GM23338 (cell line): ENCODE results near the gene OR5K2. TPM values are rescaled to one million over a fixed set of nuclear protein-coding genes. Genes with fewer than 3 reads are reported as not detected.

Source experiments
- ATAC-seq: fragments of 200-7000 bp; cut with Tn5 transposase; 3 replicates; pipeline ENCODE4 v1.9.1; 2020
- DNase-seq: peaks from one replicate; pipeline ENCODE4 v3.0.0-alpha.2; 2015; ENCODE audit warnings: low spot score
- H2AFZ ChIP-seq: fragments of 200-600 bp; sonication (generic); 2 replicates; pipeline ENCODE4 v1.8.0; 2016; ENCODE audit warnings: antibody characterized with exemption, mild to moderate bottlenecking, moderate library complexity
- H3F3A ChIP-seq: fragments of 200-600 bp; sonication (generic); replicated peaks from 2 replicates; pipeline ENCODE4 v1.8.0; 2017; ENCODE audit warnings: antibody characterized with exemption, mixed run types, low read depth
- H3K27ac ChIP-seq: fragments of 200-600 bp; sonication (generic); 2 replicates; pipeline ENCODE4 v1.6.1; 2016; ENCODE audit warnings: low read depth
- H3K27me3 ChIP-seq: fragments of 200-600 bp; sonication (generic); 2 replicates; pipeline ENCODE4 v1.8.0; 2016; ENCODE audit warnings: mild to moderate bottlenecking, mixed run types, moderate library complexity; ENCODE audit not compliant: insufficient read depth
- H3K36me3 ChIP-seq: fragments of 200-600 bp; sonication (generic); 2 replicates; pipeline ENCODE4 v1.8.0; 2016; ENCODE audit warnings: mild to moderate bottlenecking; ENCODE audit not compliant: insufficient read depth
- H3K4me1 ChIP-seq: fragments of 200-600 bp; sonication (generic); 2 replicates; pipeline ENCODE4 v1.8.0; 2016; ENCODE audit warnings: mild to moderate bottlenecking, moderate library complexity; ENCODE audit not compliant: insufficient read depth
- H3K4me2 ChIP-seq: fragments of 200-600 bp; sonication (generic); 2 replicates; pipeline ENCODE4 v1.7.1; 2017; ENCODE audit warnings: mixed run types
- H3K4me3 ChIP-seq: fragments of 200-600 bp; sonication (generic); 2 replicates; pipeline ENCODE4 v1.6.1; 2016; ENCODE audit warnings: mixed run types
- H3K79me2 ChIP-seq: fragments of 200-600 bp; sonication (generic); replicated peaks from 2 replicates; pipeline ENCODE4 v1.8.0; 2017; ENCODE audit warnings: mild to moderate bottlenecking; ENCODE audit not compliant: insufficient read depth
- H3K9me2 ChIP-seq: fragments of 200-600 bp; sonication (generic); 2 replicates; pipeline ENCODE4 v1.8.0; 2017; ENCODE audit not compliant: insufficient read depth
- H4K20me1 ChIP-seq: fragments of 200-600 bp; sonication (generic); replicated peaks from 2 replicates; pipeline ENCODE4 v1.8.0; 2017; ENCODE audit warnings: mild to moderate bottlenecking; ENCODE audit not compliant: insufficient read depth
- H3K27ac Mint-ChIP-seq: 2 replicates; pipeline ENCODE4 v1.8.0; 2020; ENCODE audit warnings: inconsistent platforms, mild to moderate bottlenecking, moderate library complexity, mixed read lengths
- H3K27me3 Mint-ChIP-seq: 3 replicates; pipeline ENCODE4 v1.8.0; 2022; ENCODE audit warnings: low read depth, mild to moderate bottlenecking, moderate library complexity, mixed read lengths, inconsistent platforms; ENCODE audit not compliant: insufficient read depth, poor library complexity
- H3K36me3 Mint-ChIP-seq: 3 replicates; pipeline ENCODE4 v1.8.0; 2021; ENCODE audit warnings: low read depth, mild to moderate bottlenecking, inconsistent platforms, moderate library complexity, mixed read lengths
- H3K4me1 Mint-ChIP-seq: 3 replicates; pipeline ENCODE4 v1.8.0; 2020; ENCODE audit warnings: mild to moderate bottlenecking, inconsistent platforms, mixed read lengths
- H3K4me3 Mint-ChIP-seq: 3 replicates; pipeline ENCODE4 v1.8.0; 2021; ENCODE audit warnings: moderate library complexity, mild to moderate bottlenecking, inconsistent platforms, mixed read lengths
- H3K9me3 Mint-ChIP-seq: 3 replicates; pipeline ENCODE4 v1.8.0; 2020; ENCODE audit warnings: moderate library complexity, mild to moderate bottlenecking, inconsistent platforms, mixed read lengths
- CREB1 ChIP-seq: fragments of 250-450 bp; sonication (Bioruptor Pico); IDR thresholded peaks from 2 replicates; pipeline ENCODE4 v1.5.0; 2020; ENCODE audit warnings: low read depth, mild to moderate bottlenecking, moderate library complexity
- ETS1 ChIP-seq: IDR thresholded peaks from 2 replicates; pipeline ENCODE4 v1.6.1; 2016; ENCODE audit warnings: antibody characterized with exemption
- EZH2 ChIP-seq: fragments of 200-600 bp; sonication (generic); IDR thresholded peaks from one replicate; pipeline ENCODE4 v1.8.0; 2017; ENCODE audit warnings: antibody characterized with exemption, mild to moderate bottlenecking, low read depth; ENCODE audit not compliant: unreplicated experiment
- EZH2phosphoT487 ChIP-seq: fragments of 200-600 bp; sonication (generic); IDR thresholded peaks from one replicate; pipeline ENCODE4 v1.8.1; 2018; ENCODE audit warnings: antibody characterized with exemption; ENCODE audit not compliant: unreplicated experiment
- JUNB ChIP-seq: IDR thresholded peaks from one replicate; pipeline ENCODE4 v1.6.1; 2016; ENCODE audit warnings: antibody characterized with exemption; ENCODE audit not compliant: unreplicated experiment
- NANOG ChIP-seq: IDR thresholded peaks from 2 replicates; pipeline ENCODE4 v1.6.1; 2016; ENCODE audit warnings: antibody characterized with exemption, borderline replicate concordance
- POLR2AphosphoS5 ChIP-seq: IDR thresholded peaks from 2 replicates; pipeline ENCODE4 v1.6.1; 2016; ENCODE audit warnings: antibody characterized with exemption, low read depth
- REST ChIP-seq: IDR thresholded peaks from one replicate; pipeline ENCODE4 v1.6.1; 2018; ENCODE audit warnings: antibody characterized with exemption; ENCODE audit not compliant: unreplicated experiment
- STAT1 ChIP-seq: IDR thresholded peaks from one replicate; pipeline ENCODE4 v1.6.1; 2016; ENCODE audit warnings: antibody characterized with exemption; ENCODE audit not compliant: unreplicated experiment
- ZNF114 ChIP-seq: fragments of 250-450 bp; sonication (Bioruptor Pico); IDR thresholded peaks from 2 replicates; pipeline ENCODE4 v1.5.0; 2020; ENCODE audit warnings: mild to moderate bottlenecking, moderate library complexity
- ZNF331 ChIP-seq: fragments of 250-450 bp; sonication (Bioruptor Pico); IDR thresholded peaks from 2 replicates; pipeline ENCODE4 v1.5.0; 2020; ENCODE audit warnings: low read depth, mild to moderate bottlenecking, moderate library complexity
- polyA plus RNA-seq: library from polyadenylated mRNA; unstranded; fragments of >200 nt; fragmentation: Nextera tagmentation; extraction: Ambion mirVana; gene quantifications from 2 replicates; pipeline ENCODE4 v1.2.1, GENCODE V29; 2016
- total RNA-seq: library from RNA; depleted of rRNA; stranded (reverse); fragments of >200 nt; shearing (Covaris generic); gene quantifications from 2 replicates; pipeline ENCODE4 v1.2.3, GENCODE V29; 2014
- TF ChIP-seq, protein P1 (sequence below): fragments of 250-450 bp; sonication (Bioruptor Pico); IDR thresholded peaks from 2 replicates; pipeline ENCODE4 v1.5.0; 2020; ENCODE audit warnings: mild to moderate bottlenecking, moderate library complexity
- TF ChIP-seq, protein P2 (sequence below), 2 experiments: fragments of 200-600 bp in 1 of 2; sonication (generic) in 1 of 2; conservative IDR thresholded peaks; 2 replicates each; pipeline versions ENCODE4 v1.5.1 to v1.6.1; 2016 to 2017; ENCODE audit warnings: antibody characterized with exemption in 2 of 2, low read depth in 2 of 2, mild to moderate bottlenecking in 2 of 2, moderate library complexity in 1 of 2

The OR5K2 gene
- total and polyA plus RNA-seq, 2 experiments from 2014 or later, result not detected

- DNase-seq (peak; percentile 96), ATAC-seq (peak; percentile 97)
- TF ChIP-seq EZH2phosphoT487 (no peak), ZNF114 (CRISPR knock-in tag) (no peak), STAT1 (no peak), ZNF331 (CRISPR knock-in tag) (no peak), REST (no peak), JUNB (no peak), EZH2 (no peak), CREB1 (CRISPR knock-in tag) (peak; percentile 79), POLR2AphosphoS5 (peak; percentile 87), ETS1 (peak; percentile 97), NANOG (no peak)
- TF ChIP-seq, protein P1, sequence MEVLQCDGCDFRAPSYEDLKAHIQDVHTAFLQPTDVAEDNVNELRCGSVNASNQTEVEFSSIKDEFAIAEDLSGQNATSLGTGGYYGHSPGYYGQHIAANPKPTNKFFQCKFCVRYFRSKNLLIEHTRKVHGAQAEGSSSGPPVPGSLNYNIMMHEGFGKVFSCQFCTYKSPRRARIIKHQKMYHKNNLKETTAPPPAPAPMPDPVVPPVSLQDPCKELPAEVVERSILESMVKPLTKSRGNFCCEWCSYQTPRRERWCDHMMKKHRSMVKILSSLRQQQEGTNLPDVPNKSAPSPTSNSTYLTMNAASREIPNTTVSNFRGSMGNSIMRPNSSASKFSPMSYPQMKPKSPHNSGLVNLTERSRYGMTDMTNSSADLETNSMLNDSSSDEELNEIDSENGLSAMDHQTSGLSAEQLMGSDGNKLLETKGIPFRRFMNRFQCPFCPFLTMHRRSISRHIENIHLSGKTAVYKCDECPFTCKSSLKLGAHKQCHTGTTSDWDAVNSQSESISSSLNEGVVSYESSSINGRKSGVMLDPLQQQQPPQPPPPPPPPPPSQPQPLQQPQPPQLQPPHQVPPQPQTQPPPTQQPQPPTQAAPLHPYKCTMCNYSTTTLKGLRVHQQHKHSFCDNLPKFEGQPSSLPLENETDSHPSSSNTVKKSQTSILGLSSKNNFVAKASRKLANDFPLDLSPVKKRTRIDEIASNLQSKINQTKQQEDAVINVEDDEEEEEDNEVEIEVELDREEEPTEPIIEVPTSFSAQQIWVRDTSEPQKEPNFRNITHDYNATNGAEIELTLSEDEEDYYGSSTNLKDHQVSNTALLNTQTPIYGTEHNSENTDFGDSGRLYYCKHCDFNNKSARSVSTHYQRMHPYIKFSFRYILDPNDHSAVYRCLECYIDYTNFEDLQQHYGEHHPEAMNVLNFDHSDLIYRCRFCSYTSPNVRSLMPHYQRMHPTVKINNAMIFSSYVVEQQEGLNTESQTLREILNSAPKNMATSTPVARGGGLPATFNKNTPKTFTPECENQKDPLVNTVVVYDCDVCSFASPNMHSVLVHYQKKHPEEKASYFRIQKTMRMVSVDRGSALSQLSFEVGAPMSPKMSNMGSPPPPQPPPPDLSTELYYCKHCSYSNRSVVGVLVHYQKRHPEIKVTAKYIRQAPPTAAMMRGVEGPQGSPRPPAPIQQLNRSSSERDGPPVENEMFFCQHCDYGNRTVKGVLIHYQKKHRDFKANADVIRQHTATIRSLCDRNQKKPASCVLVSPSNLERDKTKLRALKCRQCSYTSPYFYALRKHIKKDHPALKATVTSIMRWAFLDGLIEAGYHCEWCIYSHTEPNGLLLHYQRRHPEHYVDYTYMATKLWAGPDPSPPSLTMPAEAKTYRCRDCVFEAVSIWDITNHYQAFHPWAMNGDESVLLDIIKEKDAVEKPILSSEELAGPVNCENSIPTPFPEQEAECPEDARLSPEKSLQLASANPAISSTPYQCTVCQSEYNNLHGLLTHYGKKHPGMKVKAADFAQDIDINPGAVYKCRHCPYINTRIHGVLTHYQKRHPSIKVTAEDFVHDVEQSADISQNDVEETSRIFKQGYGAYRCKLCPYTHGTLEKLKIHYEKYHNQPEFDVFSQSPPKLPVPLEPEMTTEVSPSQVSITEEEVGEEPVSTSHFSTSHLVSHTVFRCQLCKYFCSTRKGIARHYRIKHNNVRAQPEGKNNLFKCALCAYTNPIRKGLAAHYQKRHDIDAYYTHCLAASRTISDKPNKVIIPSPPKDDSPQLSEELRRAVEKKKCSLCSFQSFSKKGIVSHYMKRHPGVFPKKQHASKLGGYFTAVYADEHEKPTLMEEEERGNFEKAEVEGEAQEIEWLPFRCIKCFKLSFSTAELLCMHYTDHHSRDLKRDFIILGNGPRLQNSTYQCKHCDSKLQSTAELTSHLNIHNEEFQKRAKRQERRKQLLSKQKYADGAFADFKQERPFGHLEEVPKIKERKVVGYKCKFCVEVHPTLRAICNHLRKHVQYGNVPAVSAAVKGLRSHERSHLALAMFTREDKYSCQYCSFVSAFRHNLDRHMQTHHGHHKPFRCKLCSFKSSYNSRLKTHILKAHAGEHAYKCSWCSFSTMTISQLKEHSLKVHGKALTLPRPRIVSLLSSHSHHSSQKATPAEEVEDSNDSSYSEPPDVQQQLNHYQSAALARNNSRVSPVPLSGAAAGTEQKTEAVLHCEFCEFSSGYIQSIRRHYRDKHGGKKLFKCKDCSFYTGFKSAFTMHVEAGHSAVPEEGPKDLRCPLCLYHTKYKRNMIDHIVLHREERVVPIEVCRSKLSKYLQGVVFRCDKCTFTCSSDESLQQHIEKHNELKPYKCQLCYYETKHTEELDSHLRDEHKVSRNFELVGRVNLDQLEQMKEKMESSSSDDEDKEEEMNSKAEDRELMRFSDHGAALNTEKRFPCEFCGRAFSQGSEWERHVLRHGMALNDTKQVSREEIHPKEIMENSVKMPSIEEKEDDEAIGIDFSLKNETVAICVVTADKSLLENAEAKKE (CRISPR knock-in tag), result no peak
- TF ChIP-seq, protein P2, sequence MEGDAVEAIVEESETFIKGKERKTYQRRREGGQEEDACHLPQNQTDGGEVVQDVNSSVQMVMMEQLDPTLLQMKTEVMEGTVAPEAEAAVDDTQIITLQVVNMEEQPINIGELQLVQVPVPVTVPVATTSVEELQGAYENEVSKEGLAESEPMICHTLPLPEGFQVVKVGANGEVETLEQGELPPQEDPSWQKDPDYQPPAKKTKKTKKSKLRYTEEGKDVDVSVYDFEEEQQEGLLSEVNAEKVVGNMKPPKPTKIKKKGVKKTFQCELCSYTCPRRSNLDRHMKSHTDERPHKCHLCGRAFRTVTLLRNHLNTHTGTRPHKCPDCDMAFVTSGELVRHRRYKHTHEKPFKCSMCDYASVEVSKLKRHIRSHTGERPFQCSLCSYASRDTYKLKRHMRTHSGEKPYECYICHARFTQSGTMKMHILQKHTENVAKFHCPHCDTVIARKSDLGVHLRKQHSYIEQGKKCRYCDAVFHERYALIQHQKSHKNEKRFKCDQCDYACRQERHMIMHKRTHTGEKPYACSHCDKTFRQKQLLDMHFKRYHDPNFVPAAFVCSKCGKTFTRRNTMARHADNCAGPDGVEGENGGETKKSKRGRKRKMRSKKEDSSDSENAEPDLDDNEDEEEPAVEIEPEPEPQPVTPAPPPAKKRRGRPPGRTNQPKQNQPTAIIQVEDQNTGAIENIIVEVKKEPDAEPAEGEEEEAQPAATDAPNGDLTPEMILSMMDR (conservative IDR thresholded peaks at IDR 0.05; ENCODE audit: low read depth in 2 of 2), result no peak
- Histone ChIP-seq H3K79me2 (peaks cover 47% of the 10 kb centered on the region), H3K4me2 (peak within 1 kb of the TSS; percentile 93), H4K20me1 (peaks cover 8% of the 10 kb centered on the region), H3K4me1 (peaks cover 14% of the 10 kb centered on the region), H3K4me3 (peak within 1 kb of the TSS; percentile 93), H3K9me2 (no peaks in the 10 kb centered on the region), H3K36me3 (peaks cover 3% of the 10 kb centered on the region; the same call in 1 of the 2 replicates), H2AFZ (peak within 1 kb of the TSS; percentile 86), H3F3A (no peaks in the 10 kb centered on the region), H3K27me3 (no peaks in the 10 kb centered on the region), H3K27ac (peak within 1 kb of the TSS; percentile 79)
- Mint-ChIP-seq H3K27me3 (no peaks in the 10 kb centered on the region), H3K9me3 (no peaks in the 10 kb centered on the region), H3K27ac (peak within 1 kb of the TSS; percentile 97), H3K4me3 (peak within 1 kb of the TSS; percentile 94), H3K36me3 (peaks cover 30% of the 10 kb centered on the region), H3K4me1 (peaks cover 25% of the 10 kb centered on the region)
These were observed 25.2 kb downstream of the OR5K2 start, which contains the start of gene CLDND1 for GRCh38 chr3:98522544-98523281. Gene CLDND1 (minus strand): TSS chr3:98522902. CDS start chr3:98521424, 1,478 bp downstream.
